OCI-LY3 (cell line): ENCODE measurements around the gene MTNR1B.

Experiments used
- EZH2phosphoT487 ChIP-seq: fragments of 200-600 bp; shearing (Covaris generic); IDR thresholded peaks from 2 replicates; pipeline ENCODE4 v1.6.1; 2018; ENCODE audit warnings: antibody characterized with exemption, mixed run types, low read depth
- TF ChIP-seq, protein P1 (sequence below): fragments of 200-600, 300-600 bp; sonication (generic); IDR thresholded peaks from 2 replicates; pipeline ENCODE4 v1.5.1; 2014; ENCODE audit warnings: antibody characterized with exemption, low read length, low read depth

DNA sequence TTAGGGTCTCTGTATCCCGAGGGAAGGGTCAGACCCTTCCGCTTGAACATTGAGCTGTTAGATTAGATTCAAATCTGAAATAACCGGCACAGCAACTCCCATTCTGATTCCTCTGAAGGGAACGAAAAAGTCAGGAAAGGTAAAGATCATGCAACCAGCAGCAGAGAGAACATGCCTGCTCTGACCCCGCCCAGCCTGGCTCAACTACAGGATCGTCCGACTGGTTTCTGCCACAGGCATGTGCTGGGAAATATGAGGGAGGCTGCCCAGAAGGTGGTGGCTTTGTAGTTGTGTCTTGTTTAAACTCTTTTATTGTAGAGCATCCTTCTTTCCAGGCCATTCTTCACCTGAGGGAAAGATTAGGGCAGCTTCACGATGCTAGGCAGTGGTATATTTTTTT, 5.0 kb upstream of the MTNR1B start:
- no peak for TF ChIP-seq EZH2phosphoT487
- TF ChIP-seq, protein P1, sequence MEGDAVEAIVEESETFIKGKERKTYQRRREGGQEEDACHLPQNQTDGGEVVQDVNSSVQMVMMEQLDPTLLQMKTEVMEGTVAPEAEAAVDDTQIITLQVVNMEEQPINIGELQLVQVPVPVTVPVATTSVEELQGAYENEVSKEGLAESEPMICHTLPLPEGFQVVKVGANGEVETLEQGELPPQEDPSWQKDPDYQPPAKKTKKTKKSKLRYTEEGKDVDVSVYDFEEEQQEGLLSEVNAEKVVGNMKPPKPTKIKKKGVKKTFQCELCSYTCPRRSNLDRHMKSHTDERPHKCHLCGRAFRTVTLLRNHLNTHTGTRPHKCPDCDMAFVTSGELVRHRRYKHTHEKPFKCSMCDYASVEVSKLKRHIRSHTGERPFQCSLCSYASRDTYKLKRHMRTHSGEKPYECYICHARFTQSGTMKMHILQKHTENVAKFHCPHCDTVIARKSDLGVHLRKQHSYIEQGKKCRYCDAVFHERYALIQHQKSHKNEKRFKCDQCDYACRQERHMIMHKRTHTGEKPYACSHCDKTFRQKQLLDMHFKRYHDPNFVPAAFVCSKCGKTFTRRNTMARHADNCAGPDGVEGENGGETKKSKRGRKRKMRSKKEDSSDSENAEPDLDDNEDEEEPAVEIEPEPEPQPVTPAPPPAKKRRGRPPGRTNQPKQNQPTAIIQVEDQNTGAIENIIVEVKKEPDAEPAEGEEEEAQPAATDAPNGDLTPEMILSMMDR, result no peak
